Endodermal cell (in vitro differentiated cells): ENCODE measurements around the gene NFIA. TPM values are rescaled to one million over a fixed set of nuclear protein-coding genes. Genes with fewer than 3 reads are reported as not detected.

Experiments used
- DNase-seq: peaks from one replicate; pipeline ENCODE4 v3.0.0-alpha.2; 2017
- H3K27ac ChIP-seq: 2 replicates; pipeline ENCODE4 v1.5.1; 2013; ENCODE audit warnings: mild to moderate bottlenecking, low read depth, low read length, moderate library complexity
- H3K27me3 ChIP-seq: 2 replicates; pipeline ENCODE4 v1.6.1; 2013; ENCODE audit warnings: mild to moderate bottlenecking, low read length, moderate library complexity; ENCODE audit not compliant: insufficient read depth, control insufficient read depth, poor library complexity, severe bottlenecking
- H3K36me3 ChIP-seq: 2 replicates; pipeline ENCODE4 v1.7.0; 2013; ENCODE audit warnings: mild to moderate bottlenecking, low read length, moderate library complexity; ENCODE audit not compliant: control insufficient read depth, insufficient read depth
- H3K4me1 ChIP-seq: one replicate; pipeline ENCODE4 v1.7.0; 2013; ENCODE audit warnings: low read length; ENCODE audit not compliant: control insufficient read depth, insufficient read depth
- H3K4me3 ChIP-seq: 2 replicates; pipeline ENCODE4 v1.5.1; 2013; ENCODE audit warnings: mild to moderate bottlenecking, low read length, moderate library complexity
- H3K9ac ChIP-seq: 2 replicates; pipeline ENCODE4 v1.6.1; 2013; ENCODE audit warnings: mild to moderate bottlenecking, low read length, moderate library complexity; ENCODE audit not compliant: poor library complexity, severe bottlenecking; ENCODE audit errors: extremely low read depth
- H3K9me3 ChIP-seq: 2 replicates; pipeline ENCODE4 v1.6.1; 2013; ENCODE audit warnings: mild to moderate bottlenecking, low read length, moderate library complexity; ENCODE audit not compliant: control insufficient read depth
- H3K27ac Mint-ChIP-seq: 2 replicates; pipeline ENCODE4 v1.8.0; 2020; ENCODE audit warnings: mixed read lengths
- H3K27me3 Mint-ChIP-seq: 2 replicates; pipeline ENCODE4 v1.8.0; 2021; ENCODE audit warnings: mild to moderate bottlenecking, mixed read lengths; ENCODE audit not compliant: insufficient read depth
- H3K36me3 Mint-ChIP-seq: 2 replicates; pipeline ENCODE4 v1.8.0; 2020; ENCODE audit warnings: low read depth, mixed read lengths
- H3K4me1 Mint-ChIP-seq: 2 replicates; pipeline ENCODE4 v1.8.0; 2020; ENCODE audit warnings: mixed read lengths
- H3K4me3 Mint-ChIP-seq: 2 replicates; pipeline ENCODE4 v1.8.0; 2020; ENCODE audit warnings: mild to moderate bottlenecking, moderate library complexity, mixed read lengths
- H3K9me3 Mint-ChIP-seq: 2 replicates; pipeline ENCODE4 v1.8.0; 2020; ENCODE audit warnings: mild to moderate bottlenecking, mixed read lengths
- CTCF ChIP-seq: fragments of 200-600 bp; sonication (generic); conservative IDR thresholded peaks from 2 replicates; pipeline ENCODE4 v1.5.0; 2021; ENCODE audit warnings: antibody characterized with exemption, mild to moderate bottlenecking
- WGBS, 2 experiments: methylation state at CpG; one replicate each; pipeline versions ENCODE4 v1.1.5 to v1.1.7; 2013; ENCODE audit warnings: missing lambda C conversion rate in 2 of 2, mixed read lengths in 1 of 2; ENCODE audit not compliant: insufficient coverage in 1 of 2, insufficient read length in 1 of 2; 5-methylcytosine and 5-hydroxymethylcytosine counted together
- total RNA-seq, 2 donors: library from RNA; stranded (reverse); fragmentation: NEBNext Ultra II Directional in 1 of 2; extraction: Animal tissue kit (Norgen Biotek cat#: 25700) in 1 of 2; gene quantifications; 2 replicates in 1 of 2; 3 replicates in 1 of 2; pipeline ENCODE4 v1.2.1, GENCODE V29; 2021

The NFIA gene
- total RNA-seq, 2 donors from 2014 or later = 2.3 to 3.8 TPM

DNA sequence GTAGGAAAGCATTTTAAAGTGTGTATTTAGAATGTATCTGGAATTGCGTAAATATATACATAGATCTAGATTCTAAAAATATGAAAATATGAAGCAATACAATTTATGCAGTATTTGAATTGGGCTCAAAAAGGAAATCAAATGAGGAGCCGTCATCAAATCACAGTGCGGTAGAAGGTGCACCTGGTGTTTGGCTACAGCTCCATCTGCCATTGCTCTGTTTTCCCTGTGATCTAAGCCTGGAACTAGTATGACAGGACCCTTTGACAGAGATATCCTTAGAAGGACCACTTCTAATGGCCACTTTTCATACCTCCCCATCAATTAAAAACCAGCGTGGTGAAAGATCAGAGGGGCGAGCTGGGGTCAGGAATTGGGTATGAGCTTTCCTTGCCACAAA lies 202.6 kb downstream of the NFIA start:
- no peak for TF ChIP-seq CTCF
- Histone ChIP-seq H3K36me3 (no peaks in the 10 kb centered on the region), H3K4me3 (no peak overlapping the region), H3K27me3 (no peaks in the 10 kb centered on the region), H3K9ac (no peak overlapping the region), H3K4me1 (peaks cover 5% of the 10 kb centered on the region), H3K27ac (peak overlapping the region; percentile 61), H3K9me3 (no peaks in the 10 kb centered on the region)
- H3K36me3 Mint-ChIP-seq = no peaks in the 10 kb centered on the region
- no peak overlapping the region for H3K27ac Mint-ChIP-seq
- no peak overlapping the region for H3K4me3 Mint-ChIP-seq
- H3K27me3 Mint-ChIP-seq = no peaks in the 10 kb centered on the region
- 94 to 100% methylated on average over 2 to 4 of the region's 5 CpGs for WGBS, 2 experiments
- no peaks in the 10 kb centered on the region for H3K9me3 Mint-ChIP-seq
- peaks cover 24% of the 10 kb centered on the region for H3K4me1 Mint-ChIP-seq
- DNase-seq = no peak

- no peaks in the 10 kb centered on the region for H3K9me3 Mint-ChIP-seq
- H3K4me3 ChIP-seq = no peak overlapping the region
- H3K36me3 ChIP-seq = no peaks in the 10 kb centered on the region
- H3K4me3 Mint-ChIP-seq = no peak overlapping the region
- TF ChIP-seq CTCF = peak; percentile 31
- no peak overlapping the region for H3K9ac ChIP-seq
- no peaks in the 10 kb centered on the region for H3K9me3 ChIP-seq
- peaks cover 28% of the 10 kb centered on the region for H3K4me1 Mint-ChIP-seq
- H3K27ac Mint-ChIP-seq = no peak overlapping the region
- no peaks in the 10 kb centered on the region for H3K27me3 ChIP-seq
- H3K27me3 Mint-ChIP-seq = no peaks in the 10 kb centered on the region
- H3K4me1 ChIP-seq = peaks cover 5% of the 10 kb centered on the region
- WGBS, 2 experiments = 71 to 89% methylated on average over 2 to 3 of the region's 3 CpGs
- no peaks in the 10 kb centered on the region for H3K36me3 Mint-ChIP-seq
- no peak overlapping the region for H3K27ac ChIP-seq
- no peak for DNase-seq
Measured at GRCh38 chr1:61285371-61285885, 203.1 kb downstream of the NFIA start.

DNA sequence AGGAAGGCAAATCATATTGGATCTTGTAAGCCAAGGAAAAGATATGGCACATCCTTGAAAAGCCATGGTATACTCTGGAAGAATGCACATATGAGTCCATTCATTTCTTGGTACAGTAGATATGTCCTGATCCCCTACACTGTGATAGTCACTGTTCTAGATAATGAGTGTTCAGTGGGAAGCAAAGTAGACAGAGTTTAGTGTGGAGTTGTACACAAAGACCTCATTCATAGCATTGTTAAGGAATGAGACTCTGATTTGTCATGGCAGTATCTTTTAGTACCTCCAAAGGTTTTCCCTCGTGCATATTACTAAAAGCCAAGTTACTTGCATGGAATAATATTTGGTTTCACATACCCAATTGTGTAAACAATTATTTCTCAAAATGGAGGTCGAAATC lies 204.7 kb downstream of the NFIA start:
- Mint-ChIP-seq H3K9me3 (no peaks in the 10 kb centered on the region), H3K4me3 (no peak overlapping the region), H3K4me1 (peaks cover 32% of the 10 kb centered on the region), H3K27me3 (no peaks in the 10 kb centered on the region), H3K36me3 (no peaks in the 10 kb centered on the region), H3K27ac (no peak overlapping the region)
- Histone ChIP-seq H3K9me3 (no peaks in the 10 kb centered on the region), H3K27me3 (no peaks in the 10 kb centered on the region), H3K4me1 (peaks cover 5% of the 10 kb centered on the region), H3K4me3 (no peak overlapping the region), H3K36me3 (no peaks in the 10 kb centered on the region), H3K9ac (no peak overlapping the region), H3K27ac (no peak overlapping the region)
- no peak for TF ChIP-seq CTCF
- 86% methylated on average over 2 of the region's 2 CpGs; no CpG with 5 or more reads in 1 of the 2 experiments for WGBS, 2 experiments
- no peak for DNase-seq
